Measurements from ENCODE around the gene SELENOP.
A peak's percentile ranks its signal among the peaks of the same experiment; 100 is the strongest.
"Not testable (repeated sequence)": the region's sequence is repeated elsewhere in the genome, so short reads cannot be mapped to it uniquely, and the experiment has no call there.

Gene SELENOP, protein sequence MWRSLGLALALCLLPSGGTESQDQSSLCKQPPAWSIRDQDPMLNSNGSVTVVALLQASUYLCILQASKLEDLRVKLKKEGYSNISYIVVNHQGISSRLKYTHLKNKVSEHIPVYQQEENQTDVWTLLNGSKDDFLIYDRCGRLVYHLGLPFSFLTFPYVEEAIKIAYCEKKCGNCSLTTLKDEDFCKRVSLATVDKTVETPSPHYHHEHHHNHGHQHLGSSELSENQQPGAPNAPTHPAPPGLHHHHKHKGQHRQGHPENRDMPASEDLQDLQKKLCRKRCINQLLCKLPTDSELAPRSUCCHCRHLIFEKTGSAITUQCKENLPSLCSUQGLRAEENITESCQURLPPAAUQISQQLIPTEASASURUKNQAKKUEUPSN

DNA sequence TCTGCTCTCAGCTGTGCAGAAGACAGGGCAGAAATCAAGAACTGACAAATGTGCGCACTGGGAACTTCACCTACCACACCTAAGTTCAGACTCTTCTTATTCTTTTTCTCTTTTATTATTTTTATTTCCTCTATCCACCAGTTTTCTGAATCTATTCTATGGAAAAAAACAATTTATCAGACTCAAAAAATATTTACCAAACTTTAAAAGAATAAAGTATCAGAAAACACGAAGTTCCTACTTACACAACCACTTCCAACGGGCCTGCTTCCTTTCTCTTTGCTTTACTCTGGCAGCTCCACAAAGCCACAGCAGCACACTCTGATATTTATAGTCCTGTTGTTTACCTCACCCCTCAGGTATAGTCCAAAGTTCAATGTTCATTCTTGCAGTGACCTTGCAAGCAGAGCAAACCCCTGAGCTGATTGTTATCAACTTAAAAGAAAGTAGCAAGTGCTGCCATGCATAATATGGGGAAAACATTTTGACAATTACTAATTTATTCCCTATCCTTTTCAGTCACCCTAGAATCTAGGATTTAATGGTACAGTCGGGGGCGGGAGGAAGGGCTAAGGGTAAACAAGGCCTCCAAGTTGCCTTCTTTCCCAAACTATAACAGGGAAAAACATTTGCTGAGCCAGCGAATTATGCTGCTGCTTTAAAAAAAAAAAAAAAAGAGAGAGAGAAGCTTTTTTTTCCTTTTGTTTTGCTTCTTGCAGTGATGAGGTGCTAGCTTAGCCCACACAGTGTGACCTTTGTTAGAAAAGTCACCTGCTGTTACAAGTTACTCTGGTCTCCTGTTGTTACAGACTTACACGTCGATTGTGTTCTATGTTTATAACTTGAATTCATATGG, at the start of gene SELENOP:
TSS of gene SELENOP (minus strand) at position 302 of the 856 bp plus-strand sequence. CDS start 3,539 bp downstream, outside the sequence.
- DNase-seq (ENCODE audit: low spot score) = peak; percentile 90

DNA sequence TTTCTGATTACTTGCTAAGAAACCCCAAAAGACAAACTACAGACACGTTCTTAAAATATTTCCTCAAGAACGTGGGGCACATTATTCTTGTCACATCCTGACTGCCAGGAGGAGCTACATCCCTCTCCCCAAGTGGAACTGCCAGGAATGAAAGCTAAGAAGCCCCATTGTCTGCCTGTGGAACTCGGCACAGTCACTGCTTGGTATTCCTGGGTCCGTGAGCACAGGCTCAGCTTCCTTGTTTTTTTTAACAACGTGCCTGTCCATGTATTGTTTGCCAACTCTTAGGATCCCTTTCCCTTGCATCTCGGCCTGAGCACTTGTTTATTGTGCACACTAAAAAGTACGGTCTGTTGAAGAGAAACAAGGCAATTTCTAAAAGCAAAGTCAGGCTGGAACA, 47.0 kb upstream of the SELENOP start:
- DNase-seq (ENCODE audit: low spot score) = no peak

DNA sequence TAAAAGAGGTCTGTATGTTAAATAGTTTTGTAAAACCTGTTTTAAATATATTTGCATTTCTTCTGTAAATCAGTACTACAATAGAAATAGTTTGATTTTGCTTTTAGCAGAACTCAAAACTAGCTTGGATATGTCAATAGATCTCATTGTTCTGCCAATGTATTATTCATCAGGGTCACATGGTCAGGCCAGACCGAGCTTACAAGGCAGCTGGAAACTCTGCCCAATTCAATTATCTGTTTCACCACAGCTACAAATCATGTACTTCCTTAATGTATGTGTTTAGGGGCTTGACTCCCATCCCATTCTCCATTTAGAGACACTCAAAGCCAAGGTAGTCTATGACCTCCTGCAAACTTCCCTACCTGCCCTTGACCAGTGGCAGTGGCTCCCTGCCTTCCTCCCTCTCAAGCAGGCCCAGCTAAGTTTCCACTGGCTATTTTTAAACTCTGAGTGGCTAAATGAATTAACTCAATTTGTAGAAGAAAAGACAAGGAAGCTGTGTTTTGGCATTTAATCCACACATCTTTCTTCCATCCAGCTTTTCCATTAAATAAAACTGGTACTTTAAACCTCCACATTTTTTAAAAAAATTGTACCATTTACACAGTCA, 46.4 kb upstream of the SELENOP start:
- DNase-seq (ENCODE audit: low spot score) = no peak

DNA sequence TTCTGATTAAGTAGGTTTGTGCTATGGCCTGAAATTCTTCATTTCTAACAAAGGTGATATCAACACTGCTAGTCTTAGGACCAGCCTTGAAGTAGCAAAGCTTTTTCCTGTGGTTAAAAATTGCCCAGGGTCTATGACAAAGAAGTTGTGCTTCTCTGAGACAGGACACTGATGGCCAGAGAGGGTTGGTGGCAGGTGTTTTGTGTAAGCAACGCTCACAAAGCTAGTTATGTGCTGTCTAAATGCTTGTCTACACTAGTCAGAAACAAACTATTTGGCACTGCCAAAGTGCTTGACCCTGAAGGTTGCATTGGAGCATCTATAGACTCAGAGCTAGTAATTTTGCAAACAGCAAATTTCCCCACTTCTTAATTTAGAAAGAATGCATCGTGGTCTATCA, 44.1 kb upstream of the SELENOP start:
- no peak for DNase-seq (ENCODE audit: low spot score)

DNA sequence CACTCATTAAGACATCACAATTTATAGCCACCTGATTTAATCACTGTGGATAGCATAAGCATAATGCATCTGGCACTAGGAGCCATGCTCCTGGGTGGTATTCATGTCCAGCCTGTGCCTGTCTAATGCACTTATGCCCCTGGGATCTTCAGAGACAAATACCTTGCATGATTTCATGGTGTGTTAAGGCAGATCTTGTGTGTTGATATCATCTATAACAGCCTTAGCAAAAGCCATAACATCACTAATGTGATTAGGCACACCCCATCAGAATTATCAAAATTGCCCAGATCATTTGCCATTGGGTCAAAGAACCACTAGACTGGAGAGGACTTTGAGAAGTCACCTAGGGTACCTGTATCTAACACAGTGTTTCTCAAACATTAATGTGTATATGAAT, 43.7 kb upstream of the SELENOP start:
- DNase-seq (ENCODE audit: low spot score) = no peak

DNA sequence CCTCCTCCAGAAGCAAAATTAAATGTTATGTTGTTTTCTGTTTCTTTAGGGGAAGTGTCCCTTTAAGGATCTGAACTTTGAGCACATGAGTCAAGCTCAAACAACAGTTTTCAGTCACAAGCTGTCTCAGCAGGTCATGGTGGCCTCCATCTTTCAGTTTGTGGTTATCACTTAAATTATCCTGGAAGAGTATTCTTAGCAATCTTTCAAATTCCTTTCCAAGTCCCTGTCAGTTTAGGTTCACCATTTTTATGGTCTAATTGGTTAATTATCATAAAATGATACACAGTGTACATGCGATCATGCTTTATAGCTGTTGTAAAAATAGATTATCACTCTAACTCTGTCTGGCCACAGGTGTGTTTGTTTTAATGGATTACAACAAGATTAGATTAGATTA, 43.1 kb upstream of the SELENOP start:
- DNase-seq (ENCODE audit: low spot score) = peak; percentile 46

DNA sequence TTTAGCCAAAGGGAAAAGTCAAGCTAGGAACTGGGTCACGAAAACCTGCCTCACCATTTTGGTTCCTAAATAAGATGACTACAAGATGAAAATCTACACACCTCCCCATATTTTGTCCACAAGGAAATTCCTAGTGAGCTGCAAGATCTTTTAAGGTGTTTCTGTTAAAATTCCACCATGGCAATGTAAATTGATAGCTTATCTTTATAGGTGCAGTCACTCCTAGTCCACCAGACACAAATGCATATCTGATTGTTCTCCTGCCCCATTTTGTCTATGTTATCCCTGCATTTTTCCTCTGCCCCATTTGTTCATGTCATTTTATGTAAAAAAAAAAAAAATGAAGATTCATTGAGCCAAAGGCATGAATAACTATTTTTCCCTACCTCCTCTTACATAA, 41.1 kb upstream of the SELENOP start:
- DNase-seq (ENCODE audit: low spot score) = no peak

DNA sequence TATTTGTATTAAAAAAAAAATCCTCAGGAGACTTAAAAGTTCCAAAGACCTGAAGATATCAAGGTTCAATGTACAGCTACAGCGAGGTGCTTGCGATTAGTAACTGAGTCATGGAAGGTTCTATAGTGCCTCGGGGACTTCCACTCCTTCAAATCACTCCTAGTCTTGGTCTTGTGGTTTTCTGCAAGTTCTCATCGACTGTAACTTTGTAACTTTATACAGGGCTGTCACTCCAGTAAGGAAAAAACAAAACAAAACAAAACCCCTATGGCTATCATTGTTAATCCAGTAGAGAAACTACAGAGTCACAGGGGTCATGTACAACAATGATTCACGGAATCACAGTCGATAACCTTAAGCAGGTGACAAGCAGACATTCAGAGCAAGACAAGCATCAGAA, 39.8 kb upstream of the SELENOP start:
- no peak for DNase-seq (ENCODE audit: low spot score)

DNA sequence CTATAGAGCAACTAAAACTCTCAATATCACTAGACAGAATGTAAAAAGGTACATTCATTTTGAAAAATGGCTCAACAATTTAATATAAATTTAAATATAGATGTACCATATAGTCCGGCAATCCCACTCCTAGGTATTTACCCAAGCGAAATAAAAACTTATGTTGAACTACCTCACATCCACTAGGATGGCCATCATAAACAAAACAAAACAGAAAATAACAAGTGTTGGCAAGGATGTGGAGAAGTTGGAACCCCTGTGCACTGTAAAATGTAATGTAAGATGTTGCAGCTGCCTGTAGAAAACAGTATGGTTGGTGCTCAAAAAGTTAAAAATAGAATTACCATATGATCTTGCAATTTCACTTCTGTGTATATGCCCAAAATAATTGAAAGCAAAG, 36.9 kb upstream of the SELENOP start:
- DNase-seq (ENCODE audit: low spot score) = no peak

DNA sequence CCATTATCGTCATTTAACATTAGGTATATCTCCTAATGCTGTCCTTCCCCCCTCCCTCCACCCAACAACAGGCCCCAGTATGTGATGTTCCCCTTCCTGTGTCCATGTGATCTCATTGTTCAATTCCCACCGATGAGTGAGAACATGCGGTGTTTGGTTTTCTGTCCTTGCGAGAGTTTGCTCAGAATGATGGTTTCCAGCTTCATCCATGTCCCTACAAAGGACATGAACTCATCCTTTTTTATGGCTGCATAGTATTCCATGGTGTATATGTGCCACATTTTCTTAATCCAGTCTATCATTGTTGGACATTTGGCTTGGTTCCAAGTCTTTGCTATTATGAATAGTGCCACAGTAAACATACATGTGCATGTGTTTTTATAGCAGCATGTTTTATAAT, 32.7 kb upstream of the SELENOP start:
- DNase-seq (ENCODE audit: low spot score) = not testable (repeated sequence)

DNA sequence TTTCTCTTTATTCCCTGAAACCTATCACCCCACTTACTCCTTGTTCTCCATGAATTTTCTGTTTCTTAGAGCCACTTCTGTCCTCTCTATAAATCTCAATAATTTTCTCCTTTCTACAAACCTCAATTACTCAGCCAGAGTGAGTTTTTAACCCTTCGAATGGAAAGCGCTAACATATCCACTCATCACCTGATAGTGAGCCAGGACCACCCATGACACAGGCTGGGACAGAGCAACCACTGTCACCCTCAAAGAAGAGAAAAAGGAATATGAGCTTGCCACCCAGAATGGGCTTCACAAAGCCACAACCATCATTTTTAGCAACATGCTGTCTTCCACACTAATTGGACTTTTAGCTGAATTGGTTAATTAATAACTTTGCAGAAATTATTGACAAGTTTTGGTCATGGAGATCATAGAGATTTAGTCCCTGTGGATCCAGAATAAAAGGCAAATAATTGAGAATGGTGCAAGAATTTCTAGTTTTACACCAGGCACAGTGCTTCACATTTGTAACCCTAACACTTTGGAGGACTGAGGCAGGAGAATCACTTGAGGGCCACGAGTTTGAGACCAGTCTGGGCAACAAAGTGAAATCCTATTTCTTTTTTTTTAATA, 32.1 kb upstream of the SELENOP start:
- DNase-seq (ENCODE audit: low spot score) = no peak

DNA sequence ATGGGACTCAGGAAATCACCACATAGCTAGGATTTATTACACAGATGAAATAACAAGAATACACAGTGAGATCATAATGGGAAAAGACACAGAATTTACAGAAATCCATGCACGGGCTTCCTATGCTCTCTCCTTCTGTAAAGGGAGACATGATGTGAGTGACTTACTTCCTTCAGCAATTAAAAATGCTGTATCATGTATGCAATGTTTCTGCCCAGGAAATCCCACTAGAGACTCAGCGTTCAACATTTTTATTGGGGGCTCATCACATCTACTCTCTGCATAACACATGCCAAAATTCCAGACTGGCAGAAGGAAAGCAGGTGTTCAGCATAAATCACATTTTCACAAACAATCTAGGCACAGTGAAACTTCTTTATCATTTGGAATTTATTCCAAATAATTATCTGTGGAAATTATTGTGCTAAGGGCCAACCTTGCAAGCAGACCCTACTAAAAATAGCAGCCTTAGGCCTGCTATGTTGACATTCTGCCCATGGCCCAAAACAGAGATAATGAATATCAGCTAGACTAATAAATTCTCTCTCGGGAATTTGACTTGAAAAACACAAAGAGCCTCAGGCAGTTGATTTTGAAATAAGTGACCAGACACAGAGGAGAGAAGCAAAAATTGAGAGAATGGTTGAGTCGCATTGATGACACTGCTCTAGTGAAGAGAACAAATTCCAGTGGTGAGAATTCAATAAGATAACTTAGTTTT, 31.4 kb upstream of the SELENOP start:
- DNase-seq (ENCODE audit: low spot score) = no peak

DNA sequence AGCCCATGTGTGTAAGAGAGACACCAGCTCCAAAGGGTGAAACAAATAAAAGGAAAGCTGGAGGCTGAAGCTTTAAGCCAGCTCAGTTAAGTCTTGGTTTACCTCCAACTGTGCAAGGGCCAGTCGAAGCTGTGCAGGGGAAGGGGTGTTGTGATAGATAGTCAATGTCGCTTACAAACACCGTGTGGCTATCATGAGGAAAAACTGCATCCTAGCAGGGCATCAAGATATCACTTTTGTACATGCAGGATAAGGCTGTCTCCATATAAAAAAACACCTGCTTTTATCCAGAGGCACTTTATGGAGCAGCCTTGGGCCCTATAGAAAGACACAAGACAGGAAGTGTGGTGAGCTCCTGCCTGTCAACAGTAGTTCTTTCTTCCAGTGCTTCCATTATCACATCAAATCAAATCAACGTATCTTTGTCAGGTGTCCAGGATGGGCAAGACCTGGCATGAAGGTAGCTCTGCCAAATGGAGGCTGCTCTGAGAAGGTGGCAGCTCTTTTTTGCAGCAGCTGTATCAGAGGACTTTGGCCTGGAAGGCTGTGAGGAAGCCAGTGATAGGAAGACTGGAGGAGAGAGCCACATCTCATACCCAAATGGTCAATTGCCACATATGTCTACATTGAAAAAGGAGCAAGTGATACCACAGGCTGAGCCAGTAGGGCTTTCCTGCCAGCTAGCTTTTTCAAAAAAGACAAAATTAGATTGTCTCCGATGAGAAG, 29.3 kb upstream of the SELENOP start:
- no peak for DNase-seq (ENCODE audit: low spot score)

DNA sequence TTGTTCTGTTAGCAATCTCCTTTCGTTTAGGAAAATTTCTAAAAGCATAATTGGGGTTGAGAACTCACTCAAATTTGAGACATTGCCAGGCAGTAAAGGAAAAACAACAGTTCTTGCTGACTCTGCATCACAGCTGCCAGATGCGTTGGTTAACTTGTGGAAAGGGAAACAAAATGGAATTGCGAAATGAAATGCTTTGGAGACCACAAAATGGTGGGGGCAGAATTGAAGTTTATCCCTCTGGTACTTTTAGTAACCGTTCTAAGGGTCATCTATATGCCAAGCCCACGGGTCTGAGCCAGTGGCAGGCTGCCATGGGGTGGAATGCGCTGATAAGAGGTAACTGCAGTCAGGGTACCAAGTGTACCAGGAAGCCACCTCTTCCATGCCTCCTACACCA, 28.6 kb upstream of the SELENOP start:
- no peak for DNase-seq (ENCODE audit: low spot score)

DNA sequence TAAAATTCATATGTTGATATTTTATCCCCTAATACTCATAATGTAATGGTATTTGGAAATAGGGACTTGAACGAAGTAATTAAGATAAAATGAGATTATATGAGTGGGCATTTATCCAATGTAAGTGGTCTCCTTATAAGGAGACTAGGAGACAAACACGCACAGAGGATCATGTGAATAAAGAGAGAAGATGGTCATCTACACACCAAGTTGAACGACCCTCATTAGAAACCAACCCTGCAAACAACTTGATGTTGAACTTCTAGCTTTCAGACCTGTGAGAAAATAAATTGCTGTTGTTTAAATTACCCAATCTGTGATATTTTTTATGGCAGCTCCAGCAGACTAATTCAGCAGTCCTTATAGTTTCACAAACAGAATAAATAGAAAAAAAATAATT, 27.5 kb upstream of the SELENOP start:
- DNase-seq (ENCODE audit: low spot score) = no peak

DNA sequence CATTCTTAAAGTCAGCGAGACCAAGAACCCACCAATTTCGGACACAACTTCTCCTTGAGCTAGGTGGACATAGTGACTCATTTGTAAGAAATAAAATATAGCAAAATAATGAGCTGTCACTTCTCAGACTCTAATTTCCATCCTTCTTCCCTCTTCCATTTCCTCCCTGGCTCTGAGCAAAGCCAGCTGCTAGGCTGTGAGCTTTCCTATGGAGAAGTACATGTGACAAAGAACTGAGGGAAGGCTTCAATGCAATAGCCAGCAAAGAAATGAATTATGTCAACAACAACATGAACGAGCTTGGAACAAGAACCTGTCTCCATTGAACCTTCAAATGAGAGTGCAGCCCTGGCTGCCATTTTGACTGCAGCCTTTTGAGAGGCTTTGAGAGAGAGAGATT, 25.9 kb upstream of the SELENOP start:
- no peak for DNase-seq (ENCODE audit: low spot score)

DNA sequence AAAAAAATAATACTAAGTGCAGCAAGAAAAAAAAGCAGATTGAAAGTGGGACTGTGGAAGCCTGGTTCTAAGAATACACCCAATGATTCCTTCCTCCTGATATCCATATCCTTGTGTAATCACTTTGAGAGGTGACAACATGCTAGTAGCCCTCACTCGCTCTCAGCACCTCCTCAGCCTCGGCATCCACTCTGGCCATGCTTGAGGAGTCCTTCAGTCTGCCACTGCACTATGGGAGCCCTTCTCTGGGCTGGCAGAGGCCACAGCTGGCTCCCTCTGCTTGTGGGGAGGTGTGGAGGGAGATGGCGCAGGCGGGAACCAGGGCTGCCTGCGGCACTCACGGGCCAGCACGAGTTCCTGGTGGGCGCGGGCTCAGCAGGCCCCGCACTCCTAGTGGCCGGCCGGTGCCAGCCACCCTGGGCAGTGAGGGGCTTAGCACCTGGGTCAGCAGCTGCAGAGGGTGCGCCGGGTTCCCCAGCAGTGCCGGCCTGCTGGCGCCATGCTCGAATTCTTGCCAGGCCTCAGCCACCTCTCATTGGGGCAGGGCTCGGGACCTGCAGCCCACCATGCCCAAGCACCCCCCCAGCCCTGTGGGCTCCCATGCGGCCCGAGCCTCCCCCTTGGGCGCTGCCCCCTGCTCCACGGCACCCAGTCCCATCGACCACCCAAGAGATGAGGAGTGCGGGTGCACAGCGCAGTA, 24.5 kb upstream of the SELENOP start:
- DNase-seq (ENCODE audit: low spot score) = no peak

DNA sequence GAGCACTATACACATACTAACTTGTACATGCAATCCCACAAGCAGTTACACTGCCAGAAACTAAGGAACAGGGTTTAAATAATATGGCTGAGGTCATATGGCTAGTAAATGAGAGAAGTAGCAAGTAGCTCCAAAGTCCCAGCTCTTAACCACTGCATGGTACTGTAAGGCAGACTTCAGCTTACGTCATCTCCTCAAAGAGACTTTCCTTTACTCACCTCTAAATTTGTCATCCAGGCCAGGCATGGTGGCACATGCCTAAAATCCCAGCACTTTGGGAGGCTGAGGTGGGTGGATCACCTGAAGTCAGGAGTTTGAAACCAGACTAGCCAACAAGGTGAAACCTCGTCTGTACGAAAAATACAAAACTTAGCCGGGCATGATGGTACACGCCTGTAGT, 20.4 kb upstream of the SELENOP start:
- no peak for DNase-seq (ENCODE audit: low spot score)

DNA sequence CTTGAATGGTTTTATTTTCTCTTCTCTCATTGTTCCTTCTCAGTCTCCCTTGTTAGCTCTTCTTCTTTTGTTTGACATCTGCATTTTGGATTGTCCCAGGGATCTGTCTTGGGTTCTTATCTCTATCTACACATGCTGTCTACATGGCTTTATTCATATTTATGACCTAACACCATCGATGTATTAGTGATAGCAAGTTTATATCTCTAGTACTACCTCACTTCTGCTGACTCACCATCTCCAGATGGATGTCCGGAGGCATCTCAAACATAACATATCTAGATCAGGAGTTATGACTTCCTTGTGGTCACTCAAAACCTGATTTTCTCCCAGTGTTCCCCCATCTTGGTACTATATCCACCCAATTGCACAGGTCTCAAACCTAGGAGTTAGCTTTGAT, 19.2 kb upstream of the SELENOP start:
- DNase-seq (ENCODE audit: low spot score) = no peak

DNA sequence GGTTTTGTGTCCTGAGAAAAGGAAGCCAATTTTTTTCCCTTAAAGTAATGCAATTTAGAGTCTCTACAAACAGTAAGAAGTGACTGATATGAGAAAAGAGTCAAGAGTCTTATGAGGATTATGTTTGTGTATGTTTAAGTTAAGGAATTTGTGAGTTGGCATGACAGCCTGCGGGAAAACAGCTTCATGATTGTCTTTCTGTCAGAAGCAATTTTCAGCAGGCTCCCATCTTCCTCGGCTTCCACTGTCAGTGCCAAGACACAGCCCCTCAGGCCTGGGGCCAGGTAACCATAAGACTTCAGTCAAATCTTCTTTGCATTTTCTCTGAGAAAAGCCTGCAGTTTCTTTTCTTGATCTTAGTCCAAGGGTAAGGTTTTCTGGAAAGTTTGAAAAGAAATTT, 17.0 kb upstream of the SELENOP start:
- no peak for DNase-seq (ENCODE audit: low spot score)
